ENCODE data around the gene CNOT8. TPM values are rescaled to one million over a fixed set of nuclear protein-coding genes. Genes with fewer than 3 reads are reported as not detected.
"Not testable (repeated sequence)": the region's sequence is repeated elsewhere in the genome, so short reads cannot be mapped to it uniquely, and the experiment has no call there.

CNOT8 gene
- total RNA-seq, 1 donor from 2014 or later = 62.1 TPM

DNA sequence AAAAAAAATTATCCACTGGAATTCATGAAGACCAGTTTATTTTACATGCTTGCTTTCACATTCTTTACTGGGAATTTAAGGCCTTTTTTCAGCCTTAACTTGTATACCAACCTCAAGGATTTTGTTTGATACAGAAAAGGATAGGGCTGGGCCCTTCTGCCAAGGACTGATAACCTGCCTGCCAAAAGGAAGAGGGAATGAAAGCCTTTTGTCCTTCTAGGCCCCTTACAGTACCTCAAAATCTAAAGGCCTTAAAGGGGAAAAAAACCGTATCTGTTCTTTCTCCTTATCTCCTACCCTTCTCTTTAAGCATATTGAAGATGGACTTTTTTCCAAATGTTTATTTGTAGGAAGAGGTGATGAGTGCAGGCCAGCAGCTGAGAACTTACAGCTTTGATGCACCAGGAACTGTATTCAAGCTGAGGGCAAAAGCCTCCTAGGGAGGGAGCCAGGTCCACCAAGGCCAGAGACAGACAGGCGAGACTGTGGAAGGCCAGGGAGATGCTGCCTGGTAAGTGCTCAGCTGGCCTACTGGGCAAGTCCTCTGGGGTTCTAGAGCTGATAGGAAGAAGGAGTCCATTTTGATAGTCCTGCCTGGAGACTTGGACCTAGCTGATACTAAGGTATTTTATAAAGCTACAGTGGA lies 39.8 kb upstream of the CNOT8 start:
- intact Hi-C loops (cut with DNase I) = no loop called here
- H3K4me1 ChIP-seq = no peaks in the 10 kb centered on the region
- no peaks in the 10 kb centered on the region for H3K9me3 ChIP-seq
- H3K27me3 ChIP-seq = no peaks in the 10 kb centered on the region
- peaks cover 0 to 72% of the 10 kb centered on the region in 2 donors for H3K36me3 ChIP-seq
- no peak overlapping the region for H3K4me3 ChIP-seq
- no peak overlapping the region for H3K27ac ChIP-seq
- no peak for DNase-seq (ENCODE audit: extremely low spot score in 2 of 2)
- no peak for TF ChIP-seq POLR2A (IDR thresholded peaks at IDR 0.05)
- no peak for TF ChIP-seq POLR2AphosphoS5 (IDR thresholded peaks at IDR 0.05; ENCODE audit: insufficient read depth in 1 of 2, low read depth in 1 of 2)
- TF ChIP-seq, protein P1, sequence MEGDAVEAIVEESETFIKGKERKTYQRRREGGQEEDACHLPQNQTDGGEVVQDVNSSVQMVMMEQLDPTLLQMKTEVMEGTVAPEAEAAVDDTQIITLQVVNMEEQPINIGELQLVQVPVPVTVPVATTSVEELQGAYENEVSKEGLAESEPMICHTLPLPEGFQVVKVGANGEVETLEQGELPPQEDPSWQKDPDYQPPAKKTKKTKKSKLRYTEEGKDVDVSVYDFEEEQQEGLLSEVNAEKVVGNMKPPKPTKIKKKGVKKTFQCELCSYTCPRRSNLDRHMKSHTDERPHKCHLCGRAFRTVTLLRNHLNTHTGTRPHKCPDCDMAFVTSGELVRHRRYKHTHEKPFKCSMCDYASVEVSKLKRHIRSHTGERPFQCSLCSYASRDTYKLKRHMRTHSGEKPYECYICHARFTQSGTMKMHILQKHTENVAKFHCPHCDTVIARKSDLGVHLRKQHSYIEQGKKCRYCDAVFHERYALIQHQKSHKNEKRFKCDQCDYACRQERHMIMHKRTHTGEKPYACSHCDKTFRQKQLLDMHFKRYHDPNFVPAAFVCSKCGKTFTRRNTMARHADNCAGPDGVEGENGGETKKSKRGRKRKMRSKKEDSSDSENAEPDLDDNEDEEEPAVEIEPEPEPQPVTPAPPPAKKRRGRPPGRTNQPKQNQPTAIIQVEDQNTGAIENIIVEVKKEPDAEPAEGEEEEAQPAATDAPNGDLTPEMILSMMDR (IDR thresholded peaks at IDR 0.05) = no peak

DNA sequence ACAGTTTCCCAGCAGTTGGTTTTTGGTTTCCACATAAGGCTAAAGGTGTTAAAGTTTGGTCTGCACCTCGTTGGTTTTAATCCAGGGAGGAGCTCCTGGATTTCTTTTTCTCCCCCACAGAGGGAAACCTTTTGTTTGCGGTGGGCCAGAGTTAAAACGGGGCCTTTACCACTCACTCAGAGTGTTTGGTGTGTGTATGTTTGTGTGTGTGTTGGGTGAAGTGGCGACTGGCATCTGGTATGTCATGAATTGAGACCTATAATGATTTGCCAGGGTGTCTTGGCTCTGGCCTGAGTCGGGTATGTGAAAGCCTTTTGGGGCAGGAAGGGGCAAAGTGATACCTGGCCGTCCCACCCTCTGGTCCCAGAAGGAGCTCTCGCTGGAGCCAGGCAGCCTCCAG lies 38.9 kb upstream of the CNOT8 start:
- peaks cover 0 to 72% of the 10 kb centered on the region in 2 donors for H3K36me3 ChIP-seq
- H3K4me1 ChIP-seq = no peaks in the 10 kb centered on the region
- H3K27me3 ChIP-seq = no peaks in the 10 kb centered on the region
- no peak overlapping the region for H3K27ac ChIP-seq
- intact Hi-C loops (cut with DNase I) = no loop called here
- TF ChIP-seq POLR2AphosphoS5 (IDR thresholded peaks at IDR 0.05; ENCODE audit: insufficient read depth in 1 of 2, low read depth in 1 of 2) (no peak), POLR2A (IDR thresholded peaks at IDR 0.05) (no peak)
- TF ChIP-seq, protein P1 (IDR thresholded peaks at IDR 0.05) = no peak
- H3K4me3 ChIP-seq = no peak overlapping the region
- DNase-seq (ENCODE audit: extremely low spot score in 2 of 2) = no peak
- no peaks in the 10 kb centered on the region for H3K9me3 ChIP-seq

DNA sequence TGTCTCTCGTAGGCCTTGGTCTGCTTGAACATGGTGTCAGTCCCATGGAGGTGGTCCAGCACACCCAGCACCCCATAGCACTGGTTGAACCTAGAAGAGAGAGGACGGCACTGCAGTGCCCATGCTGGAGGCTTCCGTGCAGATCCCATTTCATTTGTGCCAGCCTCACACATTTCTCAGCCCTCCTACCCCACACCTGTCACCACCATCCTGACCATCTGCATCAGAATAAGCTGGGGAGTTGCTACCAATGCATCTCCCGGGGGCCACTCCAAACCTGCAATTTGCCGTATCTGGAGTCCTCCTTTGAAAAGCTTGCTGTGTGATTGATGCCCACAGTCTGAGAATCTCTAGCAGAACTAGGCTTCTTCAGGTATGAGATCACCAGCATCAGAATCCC lies 38.0 kb upstream of the CNOT8 start:
- DNase-seq (ENCODE audit: extremely low spot score in 2 of 2) = no peak
- peaks cover 0 to 63% of the 10 kb centered on the region in 2 donors for H3K36me3 ChIP-seq
- intact Hi-C loops (cut with DNase I) = no loop called here
- H3K4me1 ChIP-seq = no peaks in the 10 kb centered on the region
- no peaks in the 10 kb centered on the region for H3K9me3 ChIP-seq
- H3K4me3 ChIP-seq = no peak overlapping the region
- TF ChIP-seq POLR2A (IDR thresholded peaks at IDR 0.05) = no peak
- TF ChIP-seq POLR2AphosphoS5 (IDR thresholded peaks at IDR 0.05; ENCODE audit: insufficient read depth in 1 of 2, low read depth in 1 of 2) = no peak
- TF ChIP-seq, protein P1 (IDR thresholded peaks at IDR 0.05) = no peak
- H3K27ac ChIP-seq = no peak overlapping the region
- H3K27me3 ChIP-seq = no peaks in the 10 kb centered on the region

DNA sequence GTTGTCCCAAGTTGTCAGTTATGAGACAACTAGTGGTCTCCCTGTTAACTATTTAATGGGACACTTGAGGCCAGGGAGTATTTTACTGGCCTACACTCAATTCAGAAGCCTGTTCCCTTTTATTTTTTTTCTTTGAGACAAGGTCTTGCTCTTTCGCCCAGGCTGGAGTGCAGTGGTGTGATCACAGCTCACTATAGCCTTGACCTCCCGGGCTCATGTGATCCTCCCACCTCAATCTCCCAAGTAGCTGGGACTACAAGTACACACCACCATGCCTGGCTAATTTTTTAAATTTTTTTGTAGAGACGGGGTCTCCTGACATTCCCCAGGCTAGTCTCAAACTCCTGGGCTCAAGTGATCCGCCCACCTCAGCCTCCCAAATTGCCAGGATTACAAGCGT lies 35.5 kb upstream of the CNOT8 start:
- H3K4me1 ChIP-seq; H3K9me3 ChIP-seq; H3K4me3 ChIP-seq; intact Hi-C loops (cut with DNase I); H3K27me3 ChIP-seq; DNase-seq (ENCODE audit: extremely low spot score in 2 of 2); H3K27ac ChIP-seq: not testable (repeated sequence)
- peaks cover 0 to 40% of the 10 kb centered on the region in 2 donors for H3K36me3 ChIP-seq

DNA sequence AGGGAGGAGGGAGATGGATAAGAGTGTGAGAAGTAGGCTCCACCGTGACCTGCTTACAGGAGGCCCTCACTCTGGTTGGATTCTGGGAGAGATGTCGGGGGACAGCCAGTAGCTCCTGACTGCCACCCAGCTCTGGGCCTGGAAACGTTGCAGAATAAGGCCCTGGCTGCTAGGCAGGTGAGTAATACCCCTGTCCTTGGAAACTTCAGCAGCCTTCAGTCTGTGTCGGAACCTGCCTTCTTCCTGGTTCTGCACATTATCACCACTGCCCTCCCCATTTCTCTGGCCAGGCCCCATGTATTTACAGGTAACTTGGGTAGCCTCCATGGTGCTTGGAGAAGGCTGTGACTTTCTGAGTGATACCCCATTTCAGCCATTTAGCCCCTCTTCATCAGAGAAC lies 34.8 kb upstream of the CNOT8 start:
- H3K4me3 ChIP-seq = no peak overlapping the region
- no peaks in the 10 kb centered on the region for H3K4me1 ChIP-seq
- TF ChIP-seq, protein P1 (IDR thresholded peaks at IDR 0.05) = no peak
- no peak for TF ChIP-seq POLR2AphosphoS5 (IDR thresholded peaks at IDR 0.05; ENCODE audit: insufficient read depth in 1 of 2, low read depth in 1 of 2)
- no peak for TF ChIP-seq POLR2A (IDR thresholded peaks at IDR 0.05)
- peaks cover 0 to 38% of the 10 kb centered on the region in 2 donors for H3K36me3 ChIP-seq
- no peak overlapping the region for H3K27ac ChIP-seq
- H3K9me3 ChIP-seq = no peaks in the 10 kb centered on the region
- intact Hi-C loops (cut with DNase I) = no loop called here
- DNase-seq (ENCODE audit: extremely low spot score in 2 of 2) = no peak
- H3K27me3 ChIP-seq = no peaks in the 10 kb centered on the region
